SK-N-SH treated with all-trans-retinoic acid at 6 μM for 48 hours (cell line): ENCODE results near the gene SDK1.

Experiments used
- ATAC-seq: fragments of 200-7000 bp; cut with Tn5 transposase; 3 replicates; pipeline ENCODE4 v1.9.1; 2020; ENCODE audit warnings: mild to moderate bottlenecking, moderate library complexity
- ARNTL ChIP-seq: fragments of 450-650 bp; formaldehyde crosslinking; IDR thresholded peaks from 2 replicates; pipeline ENCODE4 v1.5.0; 2020; ENCODE audit warnings: low read depth, mild to moderate bottlenecking, moderate library complexity, borderline replicate concordance
- BACH2 ChIP-seq: fragments of 250-450 bp; sonication (Bioruptor Pico); IDR thresholded peaks from 2 replicates; pipeline ENCODE4 v1.9.0; 2021; ENCODE audit warnings: mild to moderate bottlenecking, borderline replicate concordance
- CSDC2 ChIP-seq: fragments of 250-450 bp; sonication (Bioruptor Pico); IDR thresholded peaks from 2 replicates; pipeline ENCODE4 v1.5.0; 2020; ENCODE audit warnings: mild to moderate bottlenecking, moderate library complexity
- ESRRG ChIP-seq: fragments of 250-450 bp; sonication (Bioruptor Pico); IDR thresholded peaks from 2 replicates; pipeline ENCODE4 v1.6.1; 2021; ENCODE audit warnings: mild to moderate bottlenecking
- GLIS3 ChIP-seq: fragments of 250-450 bp; sonication (Bioruptor Pico); IDR thresholded peaks from 2 replicates; pipeline ENCODE4 v1.5.0; 2020; ENCODE audit warnings: mild to moderate bottlenecking, moderate library complexity
- ISL1 ChIP-seq: fragments of 250-450 bp; sonication (Bioruptor Pico); IDR thresholded peaks from 2 replicates; pipeline ENCODE4 v2.1.2; 2022; ENCODE audit warnings: mild to moderate bottlenecking, moderate library complexity
- OSR1 ChIP-seq: fragments of 250-450 bp; sonication (Bioruptor Pico); IDR thresholded peaks from 2 replicates; pipeline ENCODE4 v1.8.0; 2022; ENCODE audit warnings: moderate library complexity, mild to moderate bottlenecking, inconsistent platforms
- PPARA ChIP-seq: fragments of 250-450 bp; sonication (Bioruptor Pico); IDR thresholded peaks from 2 replicates; pipeline ENCODE4 v1.5.0; 2020; ENCODE audit warnings: mild to moderate bottlenecking, borderline replicate concordance
- RARB ChIP-seq: fragments of 250-450 bp; sonication (Bioruptor Pico); IDR thresholded peaks from 2 replicates; pipeline ENCODE4 v1.8.0; 2021; ENCODE audit warnings: mild to moderate bottlenecking, moderate library complexity
- SNAI2 ChIP-seq: fragments of 250-450 bp; sonication (Bioruptor Pico); IDR thresholded peaks from 2 replicates; pipeline ENCODE4 v1.5.0; 2020; ENCODE audit warnings: mild to moderate bottlenecking, moderate library complexity
- TCF4 ChIP-seq: fragments of 250-450 bp; sonication (Bioruptor Pico); IDR thresholded peaks from 2 replicates; pipeline ENCODE4 v1.8.0; 2021; ENCODE audit warnings: mild to moderate bottlenecking, moderate library complexity, borderline replicate concordance
- TOX ChIP-seq: fragments of 250-450 bp; sonication (Bioruptor Pico); IDR thresholded peaks from 2 replicates; pipeline ENCODE4 v1.8.0; 2021; ENCODE audit warnings: mild to moderate bottlenecking, moderate library complexity, borderline replicate concordance
- ZC3H10 ChIP-seq: fragments of 250-450 bp; sonication (Bioruptor Pico); IDR thresholded peaks from 2 replicates; pipeline ENCODE4 v1.5.1; 2021; ENCODE audit warnings: mild to moderate bottlenecking, moderate library complexity
- ZFP3 ChIP-seq: fragments of 250-450 bp; sonication (Bioruptor Pico); IDR thresholded peaks from 2 replicates; pipeline ENCODE4 v1.5.0; 2020; ENCODE audit warnings: mild to moderate bottlenecking, moderate library complexity
- ZFP30 ChIP-seq: fragments of 450-650 bp; formaldehyde crosslinking; IDR thresholded peaks from 2 replicates; pipeline ENCODE4 v1.5.0; 2022; ENCODE audit warnings: mild to moderate bottlenecking, moderate library complexity
- ZNF565 ChIP-seq: fragments of 450-650 bp; formaldehyde crosslinking; conservative IDR thresholded peaks from 2 replicates; pipeline ENCODE4 v1.5.0; 2020; ENCODE audit warnings: low read depth, mild to moderate bottlenecking, moderate library complexity
- ZNF70 ChIP-seq: fragments of 450-650 bp; formaldehyde crosslinking; IDR thresholded peaks from 2 replicates; pipeline ENCODE4 v1.5.0; 2020; ENCODE audit warnings: mild to moderate bottlenecking, moderate library complexity
- TF ChIP-seq, protein P1 (sequence below): fragments of 250-450 bp; sonication (Bioruptor Pico); IDR thresholded peaks from 2 replicates; pipeline ENCODE4 v1.5.1; 2020; ENCODE audit warnings: low read depth, mild to moderate bottlenecking, moderate library complexity
- TF ChIP-seq, protein P2 (sequence below): fragments of 250-450 bp; sonication (Bioruptor Pico); IDR thresholded peaks from 2 replicates; pipeline ENCODE4 v1.5.0; 2020; ENCODE audit warnings: mild to moderate bottlenecking, moderate library complexity
- TF ChIP-seq, protein P3 (sequence below): fragments of 250-450 bp; sonication (Bioruptor Pico); IDR thresholded peaks from 2 replicates; pipeline ENCODE4 v1.8.0; 2021; ENCODE audit warnings: low read depth, mild to moderate bottlenecking, moderate library complexity, borderline replicate concordance
- TF ChIP-seq, protein P4 (sequence below): fragments of 250-450 bp; sonication (Bioruptor Pico); IDR thresholded peaks from 2 replicates; pipeline ENCODE4 v1.8.0; 2020; ENCODE audit warnings: mild to moderate bottlenecking, moderate library complexity, borderline replicate concordance
- TF ChIP-seq, protein P5 (sequence below): fragments of 250-450 bp; sonication (Bioruptor Pico); IDR thresholded peaks from 2 replicates; pipeline ENCODE4 v1.5.1; 2021; ENCODE audit warnings: mild to moderate bottlenecking, moderate library complexity

The SDK1 gene

DNA sequence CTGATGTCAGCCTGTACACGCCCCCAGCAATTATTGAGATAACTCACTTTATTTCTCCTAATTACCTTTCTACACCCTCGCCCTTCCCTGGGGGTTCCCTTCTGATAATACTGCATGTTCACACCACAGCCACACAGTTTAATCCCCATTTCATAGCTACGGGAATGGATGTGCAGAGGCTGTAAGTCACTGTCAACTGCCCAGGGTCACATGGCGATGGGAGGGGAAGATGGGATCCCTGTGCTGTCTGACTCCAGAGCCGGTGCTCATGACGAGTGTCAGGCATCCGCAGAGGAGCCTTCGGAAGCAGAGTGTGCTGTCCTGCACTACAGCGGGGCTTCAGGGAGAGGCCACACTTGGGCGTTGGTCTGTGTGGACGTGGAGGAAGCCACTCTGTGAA, 688.7 kb downstream of the SDK1 start:
- ATAC-seq: no peak
- TF ChIP-seq ISL1 (CRISPR knock-in tag) (no peak), ESRRG (no peak), SNAI2 (CRISPR knock-in tag) (no peak), BACH2 (CRISPR knock-in tag) (no peak), GLIS3 (CRISPR knock-in tag) (no peak), ZNF565 (no peak), ARNTL (no peak), ZNF70 (CRISPR knock-in tag) (no peak), TCF4 (CRISPR knock-in tag) (no peak), OSR1 (CRISPR knock-in tag) (no peak), ZFP30 (no peak)
- TF ChIP-seq, protein P1, sequence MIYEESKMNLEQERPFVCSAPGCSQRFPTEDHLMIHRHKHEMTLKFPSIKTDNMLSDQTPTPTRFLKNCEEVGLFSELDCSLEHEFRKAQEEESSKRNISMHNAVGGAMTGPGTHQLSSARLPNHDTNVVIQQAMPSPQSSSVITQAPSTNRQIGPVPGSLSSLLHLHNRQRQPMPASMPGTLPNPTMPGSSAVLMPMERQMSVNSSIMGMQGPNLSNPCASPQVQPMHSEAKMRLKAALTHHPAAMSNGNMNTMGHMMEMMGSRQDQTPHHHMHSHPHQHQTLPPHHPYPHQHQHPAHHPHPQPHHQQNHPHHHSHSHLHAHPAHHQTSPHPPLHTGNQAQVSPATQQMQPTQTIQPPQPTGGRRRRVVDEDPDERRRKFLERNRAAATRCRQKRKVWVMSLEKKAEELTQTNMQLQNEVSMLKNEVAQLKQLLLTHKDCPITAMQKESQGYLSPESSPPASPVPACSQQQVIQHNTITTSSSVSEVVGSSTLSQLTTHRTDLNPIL (CRISPR knock-in tag): no peak
- TF ChIP-seq, protein P2, sequence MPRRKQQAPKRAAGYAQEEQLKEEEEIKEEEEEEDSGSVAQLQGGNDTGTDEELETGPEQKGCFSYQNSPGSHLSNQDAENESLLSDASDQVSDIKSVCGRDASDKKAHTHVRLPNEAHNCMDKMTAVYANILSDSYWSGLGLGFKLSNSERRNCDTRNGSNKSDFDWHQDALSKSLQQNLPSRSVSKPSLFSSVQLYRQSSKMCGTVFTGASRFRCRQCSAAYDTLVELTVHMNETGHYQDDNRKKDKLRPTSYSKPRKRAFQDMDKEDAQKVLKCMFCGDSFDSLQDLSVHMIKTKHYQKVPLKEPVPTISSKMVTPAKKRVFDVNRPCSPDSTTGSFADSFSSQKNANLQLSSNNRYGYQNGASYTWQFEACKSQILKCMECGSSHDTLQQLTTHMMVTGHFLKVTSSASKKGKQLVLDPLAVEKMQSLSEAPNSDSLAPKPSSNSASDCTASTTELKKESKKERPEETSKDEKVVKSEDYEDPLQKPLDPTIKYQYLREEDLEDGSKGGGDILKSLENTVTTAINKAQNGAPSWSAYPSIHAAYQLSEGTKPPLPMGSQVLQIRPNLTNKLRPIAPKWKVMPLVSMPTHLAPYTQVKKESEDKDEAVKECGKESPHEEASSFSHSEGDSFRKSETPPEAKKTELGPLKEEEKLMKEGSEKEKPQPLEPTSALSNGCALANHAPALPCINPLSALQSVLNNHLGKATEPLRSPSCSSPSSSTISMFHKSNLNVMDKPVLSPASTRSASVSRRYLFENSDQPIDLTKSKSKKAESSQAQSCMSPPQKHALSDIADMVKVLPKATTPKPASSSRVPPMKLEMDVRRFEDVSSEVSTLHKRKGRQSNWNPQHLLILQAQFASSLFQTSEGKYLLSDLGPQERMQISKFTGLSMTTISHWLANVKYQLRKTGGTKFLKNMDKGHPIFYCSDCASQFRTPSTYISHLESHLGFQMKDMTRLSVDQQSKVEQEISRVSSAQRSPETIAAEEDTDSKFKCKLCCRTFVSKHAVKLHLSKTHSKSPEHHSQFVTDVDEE (CRISPR knock-in tag): no peak
- TF ChIP-seq, protein P3, sequence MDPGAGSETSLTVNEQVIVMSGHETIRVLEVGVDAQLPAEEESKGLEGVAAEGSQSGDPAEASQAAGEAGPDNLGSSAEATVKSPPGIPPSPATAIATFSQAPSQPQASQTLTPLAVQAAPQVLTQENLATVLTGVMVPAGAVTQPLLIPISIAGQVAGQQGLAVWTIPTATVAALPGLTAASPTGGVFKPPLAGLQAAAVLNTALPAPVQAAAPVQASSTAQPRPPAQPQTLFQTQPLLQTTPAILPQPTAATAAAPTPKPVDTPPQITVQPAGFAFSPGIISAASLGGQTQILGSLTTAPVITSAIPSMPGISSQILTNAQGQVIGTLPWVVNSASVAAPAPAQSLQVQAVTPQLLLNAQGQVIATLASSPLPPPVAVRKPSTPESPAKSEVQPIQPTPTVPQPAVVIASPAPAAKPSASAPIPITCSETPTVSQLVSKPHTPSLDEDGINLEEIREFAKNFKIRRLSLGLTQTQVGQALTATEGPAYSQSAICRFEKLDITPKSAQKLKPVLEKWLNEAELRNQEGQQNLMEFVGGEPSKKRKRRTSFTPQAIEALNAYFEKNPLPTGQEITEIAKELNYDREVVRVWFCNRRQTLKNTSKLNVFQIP (CRISPR knock-in tag): no peak
- TF ChIP-seq, protein P4, sequence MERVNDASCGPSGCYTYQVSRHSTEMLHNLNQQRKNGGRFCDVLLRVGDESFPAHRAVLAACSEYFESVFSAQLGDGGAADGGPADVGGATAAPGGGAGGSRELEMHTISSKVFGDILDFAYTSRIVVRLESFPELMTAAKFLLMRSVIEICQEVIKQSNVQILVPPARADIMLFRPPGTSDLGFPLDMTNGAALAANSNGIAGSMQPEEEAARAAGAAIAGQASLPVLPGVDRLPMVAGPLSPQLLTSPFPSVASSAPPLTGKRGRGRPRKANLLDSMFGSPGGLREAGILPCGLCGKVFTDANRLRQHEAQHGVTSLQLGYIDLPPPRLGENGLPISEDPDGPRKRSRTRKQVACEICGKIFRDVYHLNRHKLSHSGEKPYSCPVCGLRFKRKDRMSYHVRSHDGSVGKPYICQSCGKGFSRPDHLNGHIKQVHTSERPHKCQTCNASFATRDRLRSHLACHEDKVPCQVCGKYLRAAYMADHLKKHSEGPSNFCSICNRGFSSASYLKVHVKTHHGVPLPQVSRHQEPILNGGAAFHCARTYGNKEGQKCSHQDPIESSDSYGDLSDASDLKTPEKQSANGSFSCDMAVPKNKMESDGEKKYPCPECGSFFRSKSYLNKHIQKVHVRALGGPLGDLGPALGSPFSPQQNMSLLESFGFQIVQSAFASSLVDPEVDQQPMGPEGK (CRISPR knock-in tag): no peak

DNA sequence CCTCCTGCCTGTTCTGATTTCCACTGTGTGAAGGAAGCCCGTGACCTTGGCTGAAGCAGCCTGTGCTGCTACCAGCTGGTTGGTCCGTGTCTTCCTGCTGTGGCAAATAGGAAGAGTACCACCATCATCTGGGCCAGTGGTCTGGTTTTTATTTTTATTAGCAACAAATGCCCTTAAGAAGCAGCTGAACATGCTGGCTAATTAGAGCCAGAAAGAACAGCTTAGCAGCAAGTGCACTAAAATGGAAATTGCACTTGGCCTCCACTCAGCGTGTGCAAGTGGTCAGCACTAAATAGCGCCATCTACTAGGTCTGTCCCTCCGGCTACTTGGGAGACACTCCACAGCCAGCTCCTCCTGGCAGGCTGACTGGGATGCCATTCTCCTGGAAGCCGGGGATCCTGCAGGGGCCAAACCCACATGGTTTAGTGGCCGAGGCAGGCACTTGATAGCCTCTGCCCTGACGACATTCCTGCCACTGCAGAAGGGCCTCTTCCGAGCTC, 690.7 kb downstream of the SDK1 start:
- no peak for ATAC-seq
- TF ChIP-seq RARB (no peak), ESRRG (no peak), ZFP3 (CRISPR knock-in tag) (no peak), ZFP30 (no peak), ARNTL (no peak), ISL1 (CRISPR knock-in tag) (no peak), ZC3H10 (CRISPR knock-in tag) (no peak), CSDC2 (no peak)
- TF ChIP-seq, protein P5, sequence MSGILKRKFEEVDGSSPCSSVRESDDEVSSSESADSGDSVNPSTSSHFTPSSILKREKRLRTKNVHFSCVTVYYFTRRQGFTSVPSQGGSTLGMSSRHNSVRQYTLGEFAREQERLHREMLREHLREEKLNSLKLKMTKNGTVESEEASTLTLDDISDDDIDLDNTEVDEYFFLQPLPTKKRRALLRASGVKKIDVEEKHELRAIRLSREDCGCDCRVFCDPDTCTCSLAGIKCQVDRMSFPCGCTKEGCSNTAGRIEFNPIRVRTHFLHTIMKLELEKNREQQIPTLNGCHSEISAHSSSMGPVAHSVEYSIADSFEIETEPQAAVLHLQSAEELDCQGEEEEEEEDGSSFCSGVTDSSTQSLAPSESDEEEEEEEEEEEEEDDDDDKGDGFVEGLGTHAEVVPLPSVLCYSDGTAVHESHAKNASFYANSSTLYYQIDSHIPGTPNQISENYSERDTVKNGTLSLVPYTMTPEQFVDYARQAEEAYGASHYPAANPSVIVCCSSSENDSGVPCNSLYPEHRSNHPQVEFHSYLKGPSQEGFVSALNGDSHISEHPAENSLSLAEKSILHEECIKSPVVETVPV: no peak

DNA sequence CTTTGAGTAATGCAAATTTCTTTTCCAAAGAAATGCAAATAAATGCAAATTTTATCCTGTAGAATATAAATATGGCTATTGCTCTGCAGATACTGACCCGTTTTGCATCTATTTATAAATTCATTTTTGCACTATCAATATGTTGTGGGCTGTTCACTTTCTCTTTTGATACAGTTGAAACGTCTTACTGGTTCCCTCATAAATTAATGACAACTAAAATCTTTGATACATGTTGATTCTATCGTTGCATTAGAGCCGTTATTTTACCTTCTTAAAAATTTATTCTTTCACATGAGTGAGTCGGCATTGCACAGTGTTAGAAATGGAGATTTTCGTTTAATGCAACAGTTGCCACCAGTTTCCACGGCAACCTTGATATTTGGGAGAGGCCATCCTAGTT, 691.8 kb downstream of the SDK1 start:
- TF ChIP-seq ZNF565 (no peak), GLIS3 (CRISPR knock-in tag) (no peak), BACH2 (CRISPR knock-in tag) (no peak)
- no peak for ATAC-seq

DNA sequence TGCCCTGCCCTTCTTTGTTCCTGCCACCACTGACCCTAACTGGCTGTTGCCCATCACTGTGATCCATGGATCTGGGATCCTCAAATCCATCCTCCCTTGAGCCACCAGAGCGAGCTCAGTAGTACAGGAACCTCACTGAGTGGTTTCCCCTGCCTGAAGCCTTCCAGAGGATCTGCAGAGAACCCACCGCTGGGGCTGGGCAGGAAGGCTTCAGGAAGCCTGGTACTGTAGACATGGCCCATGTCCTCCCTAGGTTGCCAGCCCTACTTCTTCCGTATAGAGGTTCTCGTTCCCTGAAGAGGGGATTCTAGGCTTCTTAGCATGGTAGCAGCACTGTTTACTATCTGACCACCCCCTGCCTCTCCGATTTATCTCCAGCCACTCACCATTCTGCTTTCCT, 693.7 kb downstream of the SDK1 start:
- TF ChIP-seq, protein P2 (CRISPR knock-in tag): no peak
- TF ChIP-seq CSDC2 (no peak), PPARA (no peak), BACH2 (CRISPR knock-in tag) (no peak), ZFP3 (CRISPR knock-in tag) (no peak), TCF4 (CRISPR knock-in tag) (no peak), GLIS3 (CRISPR knock-in tag) (no peak), TOX (CRISPR knock-in tag) (no peak), ESRRG (no peak)
- TF ChIP-seq, protein P3 (CRISPR knock-in tag): no peak
- no peak for ATAC-seq
